GM19240 (cell line): ENCODE results near the gene SLC25A13.
"Not testable (repeated sequence)": the region's sequence is repeated elsewhere in the genome, so short reads cannot be mapped to it uniquely, and the experiment has no call there.

Experiments used
- DNase-seq: peaks from one replicate; pipeline ENCODE4 v3.0.0; 2011; ENCODE audit warnings: low spot score; ENCODE audit not compliant: insufficient read length

The SLC25A13 gene

GRCh38 chr7:96300502-96300901, 21.4 kb downstream of the SLC25A13 start:
- DNase-seq: no peak

GRCh38 chr7:96299496-96299895, 22.4 kb downstream of the SLC25A13 start:
- DNase-seq: no peak

GRCh38 chr7:96297876-96298275, 24.0 kb downstream of the SLC25A13 start:
- no peak for DNase-seq

- DNase-seq: not testable (repeated sequence)
These were observed 24.5 kb downstream of the SLC25A13 start for GRCh38 chr7:96297446-96297845.

GRCh38 chr7:96293911-96294310, 28.0 kb downstream of the SLC25A13 start:
- not testable (repeated sequence) for DNase-seq

- no peak for DNase-seq
These were observed 34.3 kb downstream of the SLC25A13 start for GRCh38 chr7:96287559-96287958.

GRCh38 chr7:96287132-96287531, 34.8 kb downstream of the SLC25A13 start:
- DNase-seq: no peak

GRCh38 chr7:96285579-96285978, 36.3 kb downstream of the SLC25A13 start:
- no peak for DNase-seq

- peak; percentile 11 for DNase-seq
These were observed 37.1 kb downstream of the SLC25A13 start for GRCh38 chr7:96284835-96285234.

GRCh38 chr7:96284240-96284639, 37.7 kb downstream of the SLC25A13 start:
- no peak for DNase-seq

GRCh38 chr7:96282835-96283234, 39.1 kb downstream of the SLC25A13 start:
- DNase-seq: no peak

GRCh38 chr7:96277921-96278320, 44.0 kb downstream of the SLC25A13 start:
- DNase-seq: no peak

GRCh38 chr7:96276019-96276418, 45.9 kb downstream of the SLC25A13 start:
- no peak for DNase-seq

- DNase-seq: no peak
These were observed 48.2 kb downstream of the SLC25A13 start for GRCh38 chr7:96273716-96274115.

GRCh38 chr7:96269246-96269994, 52.5 kb downstream of the SLC25A13 start:
- DNase-seq: no peak

- DNase-seq: no peak
These were observed 55.3 kb downstream of the SLC25A13 start for GRCh38 chr7:96266580-96266979.

- DNase-seq: no peak
These were observed 55.9 kb downstream of the SLC25A13 start for GRCh38 chr7:96266015-96266414.

- no peak for DNase-seq
These were observed 67.9 kb downstream of the SLC25A13 start for GRCh38 chr7:96253964-96254363.

GRCh38 chr7:96253441-96253840, 68.5 kb downstream of the SLC25A13 start:
- no peak for DNase-seq

- DNase-seq: no peak
These were observed 71.0 kb downstream of the SLC25A13 start for GRCh38 chr7:96250776-96251361.

GRCh38 chr7:96248405-96248804, 73.5 kb downstream of the SLC25A13 start:
- no peak for DNase-seq

GRCh38 chr7:96246919-96247318, 75.0 kb downstream of the SLC25A13 start:
- no peak for DNase-seq

GRCh38 chr7:96244992-96245292, 77.0 kb downstream of the SLC25A13 start:
- no peak for DNase-seq
